ENCODE measurements around the gene METRN.
"Not testable (repeated sequence)": the region's sequence is repeated elsewhere in the genome, so short reads cannot be mapped to it uniquely, and the experiment has no call there.

The METRN gene

GRCh38 chr16:711084-711483 lies 3.8 kb upstream of the METRN start:
- DNase-seq: no peak

DNA sequence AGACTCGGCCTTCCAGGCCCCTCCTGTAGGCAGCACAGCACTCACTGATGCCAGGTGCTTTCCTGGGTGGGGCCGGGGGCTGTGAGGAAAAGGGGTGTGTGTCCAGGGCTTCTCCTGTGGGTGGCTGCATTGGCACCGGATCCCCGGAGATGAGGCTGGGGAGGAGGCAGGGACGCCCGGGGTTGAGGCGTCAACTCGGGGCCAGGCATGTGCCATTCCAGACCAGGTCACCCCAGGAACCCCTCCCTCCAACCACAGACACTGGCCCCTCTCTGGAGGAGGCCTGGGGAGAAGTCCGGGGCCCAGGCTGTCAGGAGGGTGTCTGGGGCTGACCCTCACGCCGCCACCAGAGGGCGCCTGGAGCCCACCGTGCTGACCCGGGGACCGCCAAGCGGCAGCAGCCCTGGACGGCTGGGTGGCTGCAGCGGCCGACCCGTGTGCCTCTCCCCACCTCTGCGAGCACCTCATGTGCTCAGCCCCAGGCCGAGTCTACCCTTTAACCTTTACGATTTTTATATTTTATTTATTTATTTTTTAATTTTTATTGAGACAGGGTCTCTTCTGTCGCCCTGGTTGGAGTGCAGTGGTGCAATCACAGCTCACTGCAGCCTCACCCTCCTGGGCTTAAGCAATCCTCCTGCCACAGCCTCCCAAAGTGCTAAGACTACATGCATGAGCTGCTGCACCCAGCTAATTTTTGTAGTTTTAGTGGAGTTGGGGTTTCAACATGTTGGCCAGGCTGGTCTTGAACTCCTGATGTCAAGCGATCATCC lies 3.2 kb upstream of the METRN start:
- DNase-seq: peak; percentile 67

- not testable (repeated sequence) for DNase-seq
Measured at GRCh38 chr16:712740-713250, 2.1 kb upstream of the METRN start.

GRCh38 chr16:714079-714478 lies 839 bp upstream of the METRN start:
- DNase-seq: no peak

DNA sequence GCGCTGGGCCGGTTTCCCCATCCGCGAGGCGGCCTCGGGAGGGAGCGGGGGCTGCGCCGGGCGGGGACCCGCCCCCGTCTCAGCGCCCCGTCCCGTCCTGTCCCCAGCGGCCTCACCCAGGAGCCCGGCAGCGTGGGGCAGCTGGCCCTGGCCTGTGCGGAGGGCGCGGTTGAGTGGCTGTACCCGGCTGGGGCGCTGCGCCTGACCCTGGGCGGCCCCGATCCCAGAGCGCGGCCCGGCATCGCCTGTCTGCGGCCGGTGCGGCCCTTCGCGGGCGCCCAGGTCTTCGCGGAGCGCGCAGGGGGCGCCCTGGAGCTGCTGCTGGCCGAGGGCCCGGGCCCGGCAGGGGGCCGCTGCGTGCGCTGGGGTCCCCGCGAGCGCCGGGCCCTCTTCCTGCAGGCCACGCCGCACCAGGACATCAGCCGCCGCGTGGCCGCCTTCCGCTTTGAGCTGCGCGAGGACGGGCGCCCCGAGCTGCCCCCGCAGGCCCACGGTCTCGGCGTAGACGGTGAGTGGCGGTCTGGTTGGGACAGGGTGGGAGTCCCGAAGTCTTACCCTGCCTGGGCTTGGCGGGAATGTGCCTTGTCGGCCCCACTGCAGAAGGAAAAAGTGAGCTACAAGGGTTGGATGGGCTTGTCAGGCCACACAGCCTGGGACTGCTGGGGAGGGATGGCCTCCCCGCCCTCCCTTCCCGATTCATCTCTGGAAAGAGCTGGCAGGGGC lies 720 bp downstream of the METRN start:
- DNase-seq: no peak

DNA sequence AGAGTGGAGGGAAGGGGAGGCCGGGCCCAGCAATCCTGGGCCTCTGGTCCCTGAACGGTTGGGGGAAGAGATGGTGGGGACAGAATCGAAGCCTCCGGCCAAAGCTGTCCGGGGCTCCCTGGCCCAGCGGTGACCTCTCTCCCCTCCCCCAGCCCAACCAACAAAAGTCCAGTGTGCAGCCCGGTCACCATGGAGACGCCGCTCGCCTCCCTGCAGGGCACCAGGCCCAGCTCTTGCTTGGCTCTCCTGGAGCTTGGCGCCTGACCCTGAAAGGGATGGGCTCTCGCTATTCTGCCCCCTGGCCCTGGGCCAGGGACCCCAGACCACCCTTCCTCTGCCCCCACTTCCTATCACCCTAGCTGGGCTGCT lies 1.3 kb downstream of the METRN start:
- no peak for DNase-seq

GRCh38 chr16:716768-717325 lies 1.9 kb downstream of the METRN start:
- DNase-seq: no peak

DNA sequence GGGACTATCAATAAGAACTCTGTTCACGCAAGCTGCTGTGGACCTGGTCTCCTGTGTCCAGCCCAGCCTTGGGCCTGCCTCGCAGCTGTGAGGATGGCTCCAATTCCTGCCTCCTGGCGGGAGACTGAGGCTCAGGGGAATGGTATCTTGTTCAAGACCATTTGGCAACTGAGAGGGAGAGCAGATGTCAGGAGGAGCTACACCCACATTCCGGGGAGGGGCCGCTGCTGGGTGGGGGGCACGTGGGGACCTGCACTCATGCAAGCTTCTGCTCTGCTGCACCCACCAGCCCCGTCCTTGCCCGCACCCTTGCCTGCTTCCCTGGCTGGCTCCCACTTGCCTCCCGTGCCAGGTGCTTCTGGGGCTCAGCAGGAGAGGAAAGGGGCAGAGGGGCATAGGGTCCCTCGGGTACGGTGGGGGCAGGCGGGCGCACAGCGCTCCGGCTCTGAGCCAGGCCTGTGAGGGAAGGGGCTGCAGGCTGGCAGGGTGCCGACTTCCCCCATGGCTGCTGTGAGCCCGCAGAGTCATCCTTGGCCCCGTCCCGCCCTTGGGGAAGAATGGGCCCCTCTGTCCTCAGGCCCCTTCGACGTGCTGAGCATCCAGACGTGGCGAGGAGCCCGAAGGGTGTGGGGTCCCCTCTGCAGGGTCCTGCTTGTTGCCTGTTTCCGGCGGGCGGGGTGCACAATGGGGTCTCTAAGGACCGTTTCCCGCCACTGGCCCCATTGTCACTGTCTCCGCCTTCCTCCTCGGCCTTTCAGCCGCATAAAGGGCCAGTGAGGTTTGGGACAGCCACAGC lies 2.7 kb downstream of the METRN start:
- DNase-seq: no peak

DNA sequence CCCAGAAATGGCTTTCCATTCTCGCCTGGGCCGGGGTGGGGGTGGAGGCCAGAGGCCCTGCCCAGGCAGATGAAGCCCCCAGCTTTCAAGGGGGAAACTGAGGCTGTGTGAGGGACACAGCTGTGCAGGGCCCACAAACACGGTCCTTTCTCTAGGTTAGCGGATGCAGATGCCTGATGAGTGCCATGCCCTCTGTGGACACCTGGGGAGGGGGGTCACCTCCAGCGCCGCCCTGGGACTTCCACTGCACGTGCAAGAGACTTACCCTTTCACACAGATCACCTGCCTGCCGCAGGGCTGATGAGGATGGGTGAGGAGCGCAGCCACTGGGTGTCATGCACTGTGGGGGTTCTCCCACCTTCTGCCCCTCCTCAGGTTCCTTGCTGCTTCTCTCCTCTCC lies 3.5 kb downstream of the METRN start:
- no peak for DNase-seq

DNA sequence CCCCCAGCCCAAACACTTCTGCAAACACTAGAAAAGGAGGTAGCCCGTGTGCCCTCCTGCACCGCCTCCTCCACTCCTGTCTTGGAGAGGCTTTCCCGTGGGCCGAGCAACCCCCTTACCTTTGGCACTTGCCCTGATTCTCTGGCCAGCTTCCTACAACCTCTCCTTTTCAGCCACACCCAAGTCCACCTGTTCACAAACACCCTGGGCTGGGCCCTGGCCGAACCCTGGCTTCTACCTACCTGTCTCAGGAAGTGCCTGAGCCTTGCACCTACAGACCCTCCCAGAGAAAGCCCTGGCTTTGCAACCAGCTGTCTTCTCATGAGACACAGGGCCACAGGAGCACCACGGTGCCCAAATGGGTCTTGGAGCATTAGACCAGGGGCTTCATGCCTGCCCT lies 4.0 kb downstream of the METRN start:
- no peak for DNase-seq

DNA sequence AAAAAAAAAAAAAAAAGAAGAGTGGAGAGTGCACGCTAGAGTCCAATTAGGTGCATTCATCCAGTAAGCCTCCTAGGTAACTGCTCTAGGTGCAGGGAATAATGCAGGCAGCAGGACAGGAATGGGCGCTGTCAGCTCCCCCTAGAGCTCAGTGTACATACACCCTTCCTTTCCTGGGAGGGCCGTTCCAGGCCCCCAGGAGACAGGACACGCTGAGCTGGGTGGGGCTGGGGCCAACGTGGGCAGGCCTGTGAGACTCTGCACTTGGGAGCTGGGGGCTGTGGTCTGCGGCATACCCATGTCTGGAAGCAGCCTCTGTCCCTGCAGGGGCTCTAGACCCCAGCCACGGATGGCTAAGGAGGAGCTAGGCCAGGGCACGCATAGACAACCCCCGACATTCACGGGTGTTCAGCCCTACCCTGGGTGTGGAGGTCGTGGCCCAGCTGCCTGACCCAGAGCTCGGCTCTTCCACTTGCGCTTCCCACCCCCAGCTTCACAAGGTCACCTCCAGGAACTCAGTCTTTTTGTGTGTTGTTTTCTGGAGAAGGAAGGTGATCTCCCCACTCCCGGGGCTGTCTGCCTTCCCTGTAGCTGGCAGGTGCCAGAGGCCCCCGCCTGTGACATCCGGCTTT lies 5.0 kb downstream of the METRN start:
- DNase-seq: no peak

GRCh38 chr16:720447-720989 lies 5.6 kb downstream of the METRN start:
- DNase-seq: no peak

GRCh38 chr16:720990-721764 lies 6.3 kb downstream of the METRN start, which contains the start of gene ANTKMT:
Gene ANTKMT (plus strand): TSS chr16:721146. CDS start chr16:721275, 129 bp downstream.
- peak; percentile 45 for DNase-seq

DNA sequence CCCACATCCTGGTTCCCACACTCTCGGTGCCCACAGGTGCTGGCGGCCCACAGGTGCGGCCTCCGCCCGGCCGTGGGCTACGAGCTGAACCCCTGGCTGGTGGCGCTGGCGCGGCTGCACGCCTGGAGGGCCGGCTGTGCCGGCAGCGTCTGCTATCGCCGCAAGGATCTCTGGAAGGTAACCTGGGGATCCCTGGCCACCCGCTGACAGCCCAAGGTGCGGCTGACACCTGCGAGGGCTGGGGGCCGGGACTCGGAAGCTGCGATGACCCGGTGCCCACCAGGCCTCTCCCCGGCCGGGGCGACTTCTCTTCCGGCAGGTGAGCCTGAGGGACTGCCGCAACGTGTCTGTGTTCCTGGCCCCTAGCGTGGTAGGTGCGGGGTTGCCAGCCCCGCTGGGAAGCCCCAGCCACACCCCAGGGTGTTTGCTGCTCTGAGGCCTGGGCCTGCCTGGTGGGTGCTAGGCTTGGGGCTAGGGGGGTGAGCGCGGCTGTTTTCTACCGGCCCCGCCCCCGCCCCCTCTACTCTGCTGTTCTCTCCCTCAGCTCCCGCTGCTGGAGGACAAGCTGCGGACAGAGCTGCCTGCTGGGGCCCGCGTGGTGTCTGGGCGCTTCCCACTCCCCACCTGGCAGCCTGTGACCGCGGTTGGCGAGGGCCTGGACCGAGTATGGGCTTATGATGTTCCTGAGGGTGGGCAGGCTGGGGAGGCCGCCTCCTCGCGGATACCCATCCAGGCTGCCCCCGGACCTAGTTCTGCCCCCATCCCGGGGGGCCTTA lies 7.0 kb downstream of the METRN start:
- DNase-seq: no peak

- DNase-seq: no peak
Measured at GRCh38 chr16:722835-723633, 8.1 kb downstream of the METRN start.

GRCh38 chr16:723695-724094 lies 8.8 kb downstream of the METRN start:
- DNase-seq: no peak

DNA sequence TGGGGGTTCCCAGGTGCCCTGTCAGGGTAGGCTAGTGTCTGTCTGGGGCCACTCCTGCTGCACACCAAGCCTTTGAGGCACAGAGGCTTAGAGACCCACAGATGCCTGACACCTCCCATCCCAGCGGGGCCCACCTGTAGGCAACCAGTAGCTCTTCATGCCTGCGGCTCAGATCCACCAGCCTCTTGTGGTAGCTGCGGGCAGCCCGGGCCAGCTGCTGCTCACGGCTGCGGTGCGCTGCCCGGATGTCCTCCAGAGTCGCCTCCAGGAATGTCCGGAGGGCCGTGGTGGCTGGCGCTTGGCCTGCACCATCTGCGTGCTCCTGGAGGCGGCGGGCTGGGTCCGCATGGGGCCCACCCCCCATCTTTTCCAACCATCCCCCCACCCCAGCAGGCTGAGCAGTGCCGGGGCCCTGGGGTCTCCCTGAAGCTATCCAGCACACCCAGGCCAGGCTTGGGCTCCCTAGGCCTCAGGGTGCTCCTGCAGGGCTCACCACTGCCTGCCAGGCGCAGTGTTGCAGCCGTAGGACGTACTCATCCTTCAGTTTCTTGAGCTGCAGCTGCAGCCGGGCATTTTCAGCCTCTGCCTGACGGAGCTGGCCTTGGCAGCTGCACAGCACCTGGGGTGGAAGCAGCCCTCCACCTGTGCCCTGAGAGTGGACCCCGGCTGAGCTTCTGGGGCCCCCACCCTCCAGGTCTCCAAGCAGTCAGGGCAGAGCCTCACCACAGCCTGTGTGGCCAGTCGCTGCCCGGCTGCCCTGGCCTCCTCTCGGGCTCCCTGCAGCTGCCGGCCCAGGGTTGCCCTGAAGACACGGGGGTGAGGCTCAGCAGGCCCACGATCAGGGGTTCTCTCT lies 9.5 kb downstream of the METRN start:
- no peak for DNase-seq

DNA sequence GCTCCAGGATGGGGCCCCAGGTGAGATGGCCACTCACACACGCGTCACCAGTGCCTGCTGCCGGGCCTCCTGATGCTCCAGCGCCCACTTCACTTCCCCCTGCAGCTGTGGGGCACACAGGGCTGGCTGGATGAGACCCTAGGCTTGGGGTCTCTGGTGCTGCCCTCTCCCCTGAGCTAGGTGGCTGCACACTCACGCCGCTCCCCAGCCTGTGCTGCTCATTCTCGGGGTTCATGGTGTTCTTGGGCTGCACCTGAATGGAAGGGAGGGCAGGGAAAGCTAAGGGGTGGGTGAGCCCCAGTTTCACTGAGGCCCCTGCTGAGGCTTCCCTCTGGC lies 10.1 kb downstream of the METRN start:
- DNase-seq: no peak
